ENCODE measurements around the gene SLC30A2. TPM values are rescaled to one million over a fixed set of nuclear protein-coding genes. Genes with fewer than 3 reads are reported as not detected.

Gene SLC30A2
- total RNA-seq, 1 experiment from 2014 or later = not detected

- DNase-seq (ENCODE audit: low read depth, low spot score) (no peak), ATAC-seq (no peak)
- H4K20me1 ChIP-seq (ENCODE audit: insufficient read depth) = no peaks in the 10 kb centered on the region
- TF ChIP-seq ZFX (IDR thresholded peaks at IDR 0.05) = no peak
- no peak for TF ChIP-seq TCF7L2 (IDR thresholded peaks at IDR 0.05; ENCODE audit: borderline replicate concordance, extremely low read depth, insufficient read depth, insufficient read length)
- TF ChIP-seq YY1 (IDR thresholded peaks at IDR 0.05; ENCODE audit: extremely low read depth, insufficient replicate concordance, low read depth, low read length) = no peak
- no peak for TF ChIP-seq MAX (IDR thresholded peaks at IDR 0.05)
- ChIA-PET CTCF (no interaction called here), POLR2A (no interaction called here), RAD21 (ENCODE audit: low non-redundant PET in 1 of 2, low total read pairs in 2 of 2, uncharacterized antibody in 2 of 2, unreplicated experiment in 2 of 2) (no interaction called here)
- H3K4me1 ChIP-seq (ENCODE audit: control insufficient read depth in 1 of 2, insufficient read depth in 2 of 2, low read length in 2 of 2) = no peaks in the 10 kb centered on the region
- no peaks in the 10 kb centered on the region for H3K36me3 ChIP-seq (ENCODE audit: control insufficient read depth in 1 of 2, insufficient read depth in 2 of 2, low read length in 2 of 2)
- H3K4me2 ChIP-seq (ENCODE audit: low read length) = no peak within 1 kb of the TSS
- no peak within 1 kb of the TSS for H3K9ac ChIP-seq (ENCODE audit: low read length)
- H3K9me3 ChIP-seq (ENCODE audit: control insufficient read depth in 1 of 2, insufficient read depth in 1 of 2, low read depth in 1 of 2, low read length in 2 of 2) = no peaks in the 10 kb centered on the region
- no peak within 1 kb of the TSS for H3K27ac ChIP-seq (ENCODE audit: low read depth, low read length)
- H3K27me3 ChIP-seq (ENCODE audit: insufficient read depth, low read length) = no peaks in the 10 kb centered on the region; the same call in 1 of the 2 replicates
- BruUV-seq (replicated peaks) = no TSS peak
- H3K79me2 ChIP-seq (ENCODE audit: insufficient read depth, low read length) = no peaks in the 10 kb centered on the region
- H3K4me3 ChIP-seq (replicated peaks in 1 of 2; ENCODE audit: low read depth in 1 of 2, low read length in 2 of 2) = no peak within 1 kb of the TSS
- no peaks in the 10 kb centered on the region for H3K9me2 ChIP-seq (ENCODE audit: insufficient read depth)
- H2AFZ ChIP-seq (ENCODE audit: low read depth, low read length, poor library complexity, severe bottlenecking) = no peak within 1 kb of the TSS
- intact Hi-C loops (cut with micrococcal nuclease) = no loop called here
Observed at GRCh38 chr1:26067432-26067911, 21.6 kb upstream of the SLC30A2 start, which contains the start of gene TRIM63. TRIM63 (minus strand) TSS chr1:26067630; CDS start chr1:26067494, 136 bp downstream.

GRCh38 chr1:26066857-26067256 is 20.9 kb upstream of the SLC30A2 start:
- no peak overlapping the region for H3K4me3 ChIP-seq (replicated peaks in 1 of 2; ENCODE audit: low read depth in 1 of 2, low read length in 2 of 2)
- TF ChIP-seq MAX (IDR thresholded peaks at IDR 0.05) = no peak
- ATAC-seq (no peak), DNase-seq (ENCODE audit: low read depth, low spot score) (no peak)
- ChIA-PET RAD21 (ENCODE audit: low non-redundant PET in 1 of 2, low total read pairs in 2 of 2, uncharacterized antibody in 2 of 2, unreplicated experiment in 2 of 2) (no interaction called here), POLR2A (no interaction called here), CTCF (no interaction called here)
- H3K36me3 ChIP-seq (ENCODE audit: control insufficient read depth in 1 of 2, insufficient read depth in 2 of 2, low read length in 2 of 2) = no peaks in the 10 kb centered on the region
- no peak overlapping the region for H3K9ac ChIP-seq (ENCODE audit: low read length)
- H3K27me3 ChIP-seq (ENCODE audit: insufficient read depth, low read length) = no peaks in the 10 kb centered on the region; the same call in 1 of the 2 replicates
- H3K9me3 ChIP-seq (ENCODE audit: control insufficient read depth in 1 of 2, insufficient read depth in 1 of 2, low read depth in 1 of 2, low read length in 2 of 2) = no peaks in the 10 kb centered on the region
- intact Hi-C loops (cut with micrococcal nuclease) = no loop called here
- no peaks in the 10 kb centered on the region for H3K4me1 ChIP-seq (ENCODE audit: control insufficient read depth in 1 of 2, insufficient read depth in 2 of 2, low read length in 2 of 2)
- no peak overlapping the region for H2AFZ ChIP-seq (ENCODE audit: low read depth, low read length, poor library complexity, severe bottlenecking)
- H3K9me2 ChIP-seq (ENCODE audit: insufficient read depth) = no peaks in the 10 kb centered on the region
- no peaks in the 10 kb centered on the region for H3K79me2 ChIP-seq (ENCODE audit: insufficient read depth, low read length)
- H3K27ac ChIP-seq (ENCODE audit: low read depth, low read length) = no peak overlapping the region
- no TSS peak for BruUV-seq (replicated peaks)
- no peaks in the 10 kb centered on the region for H4K20me1 ChIP-seq (ENCODE audit: insufficient read depth)
- H3K4me2 ChIP-seq (ENCODE audit: low read length) = no peak overlapping the region
